ENCODE measurements around the gene NR4A1.

DNA sequence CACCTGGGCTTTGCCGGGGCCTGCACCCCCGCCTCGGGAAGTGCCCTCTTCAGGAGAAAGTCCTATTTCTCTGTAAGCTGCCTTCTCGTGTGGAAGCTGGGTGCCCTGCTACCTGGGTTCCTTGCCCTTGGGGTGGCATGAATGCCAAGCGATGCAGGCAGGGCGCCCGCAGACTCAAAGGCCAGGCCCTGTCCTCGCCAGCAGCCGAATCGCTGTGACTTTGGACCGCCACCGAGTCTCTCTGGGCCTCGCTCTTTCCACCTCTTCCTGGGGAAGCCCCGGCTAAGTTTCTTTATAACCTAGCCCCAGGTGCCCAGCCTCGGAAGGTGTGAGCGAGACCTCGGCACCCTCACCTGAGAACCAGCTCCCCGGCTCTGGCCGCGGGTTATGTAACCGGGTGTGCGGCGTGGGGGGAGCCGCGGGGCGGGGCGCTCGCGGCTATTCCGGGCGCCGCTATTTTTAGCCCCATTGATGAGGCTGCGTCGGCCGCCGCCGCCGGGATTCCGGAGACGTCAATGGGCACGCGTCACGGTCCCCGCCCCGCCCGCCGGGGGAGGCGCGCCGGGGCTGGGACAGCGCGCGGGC lies 14.6 kb upstream of the NR4A1 start:
- TF ChIP-seq, protein P1, sequence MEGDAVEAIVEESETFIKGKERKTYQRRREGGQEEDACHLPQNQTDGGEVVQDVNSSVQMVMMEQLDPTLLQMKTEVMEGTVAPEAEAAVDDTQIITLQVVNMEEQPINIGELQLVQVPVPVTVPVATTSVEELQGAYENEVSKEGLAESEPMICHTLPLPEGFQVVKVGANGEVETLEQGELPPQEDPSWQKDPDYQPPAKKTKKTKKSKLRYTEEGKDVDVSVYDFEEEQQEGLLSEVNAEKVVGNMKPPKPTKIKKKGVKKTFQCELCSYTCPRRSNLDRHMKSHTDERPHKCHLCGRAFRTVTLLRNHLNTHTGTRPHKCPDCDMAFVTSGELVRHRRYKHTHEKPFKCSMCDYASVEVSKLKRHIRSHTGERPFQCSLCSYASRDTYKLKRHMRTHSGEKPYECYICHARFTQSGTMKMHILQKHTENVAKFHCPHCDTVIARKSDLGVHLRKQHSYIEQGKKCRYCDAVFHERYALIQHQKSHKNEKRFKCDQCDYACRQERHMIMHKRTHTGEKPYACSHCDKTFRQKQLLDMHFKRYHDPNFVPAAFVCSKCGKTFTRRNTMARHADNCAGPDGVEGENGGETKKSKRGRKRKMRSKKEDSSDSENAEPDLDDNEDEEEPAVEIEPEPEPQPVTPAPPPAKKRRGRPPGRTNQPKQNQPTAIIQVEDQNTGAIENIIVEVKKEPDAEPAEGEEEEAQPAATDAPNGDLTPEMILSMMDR (IDR thresholded peaks at IDR 0.05): no peak
- TF ChIP-seq POLR2A (IDR thresholded peaks at IDR 0.05): peak; percentile 66
